NCI-H1436 (cell line): Measurements from ENCODE around the gene ROBO1.

ENCODE experiments used
- DNase-seq: peaks from one replicate; lab custom pipeline; 2025; lab: John Stamatoyannopoulos, UW

The ROBO1 gene

DNA sequence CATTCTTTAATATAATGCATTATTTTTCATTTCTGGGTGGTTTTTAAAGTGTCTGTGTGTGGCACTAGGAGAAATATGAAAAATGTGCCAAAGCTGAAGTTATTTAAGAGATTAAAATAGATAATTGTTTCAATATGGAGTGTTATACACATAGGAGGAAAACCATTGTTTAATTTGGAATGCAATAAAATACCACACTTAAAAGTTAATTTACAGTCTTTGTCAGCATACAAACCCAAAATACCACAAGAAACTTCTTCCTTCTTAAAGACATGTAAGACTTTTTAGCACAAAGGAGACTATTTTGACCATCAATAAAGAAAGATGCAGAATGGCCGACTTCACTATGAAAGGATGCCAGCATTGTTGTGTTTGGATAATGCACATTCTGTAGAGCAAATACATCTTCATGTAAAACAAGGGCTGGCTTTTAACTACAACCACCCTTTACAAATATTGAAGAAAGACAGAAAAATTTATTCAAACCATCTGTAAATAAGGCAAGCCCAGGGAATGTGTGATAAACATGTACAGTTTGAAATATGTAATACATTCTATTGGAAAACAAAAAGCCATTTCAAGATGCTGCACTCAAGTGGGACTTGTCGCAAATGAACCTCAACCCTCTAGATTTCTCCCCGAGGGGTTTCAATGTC is 1146.6 kb downstream of the ROBO1 start:
- DNase-seq = no peak

GRCh38 chr3:78614486-78614885 is 1153.3 kb downstream of the ROBO1 start:
- DNase-seq = no peak

- DNase-seq = no peak
These were observed 1154.3 kb downstream of the ROBO1 start for GRCh38 chr3:78613421-78613879.

GRCh38 chr3:78611278-78611677 is 1156.5 kb downstream of the ROBO1 start:
- no peak for DNase-seq

DNA sequence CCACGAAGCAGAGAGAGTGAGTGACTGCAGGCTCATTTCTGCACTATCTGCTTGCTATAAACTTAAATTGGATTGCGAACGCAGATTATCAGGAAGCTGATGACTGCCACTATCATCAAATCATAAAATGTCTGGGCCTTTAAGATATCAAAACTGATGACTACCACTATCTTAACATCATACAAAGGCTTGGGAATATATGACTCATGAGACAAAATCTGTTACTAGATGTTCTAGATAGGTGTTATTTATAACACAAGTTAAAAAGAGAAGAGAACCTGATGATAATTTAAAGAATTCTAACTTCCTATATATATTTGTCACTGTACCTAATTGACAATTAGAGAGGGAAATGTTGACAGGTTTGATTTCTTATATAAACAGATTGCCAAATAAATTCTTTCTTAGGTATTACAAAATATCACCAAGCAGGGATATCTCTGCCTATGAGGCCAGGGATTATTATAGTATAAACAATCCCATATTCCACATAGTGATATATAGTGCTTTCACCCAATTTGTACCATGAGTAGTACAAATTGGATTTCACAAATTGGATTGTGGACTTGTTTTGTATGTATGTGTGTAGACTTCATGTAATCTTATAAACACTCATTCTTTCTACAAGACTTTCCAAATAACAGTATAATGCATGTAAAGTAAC is 1157.2 kb downstream of the ROBO1 start:
- DNase-seq = no peak

- no peak for DNase-seq
These were observed 1161.0 kb downstream of the ROBO1 start for GRCh38 chr3:78606756-78607155.

DNA sequence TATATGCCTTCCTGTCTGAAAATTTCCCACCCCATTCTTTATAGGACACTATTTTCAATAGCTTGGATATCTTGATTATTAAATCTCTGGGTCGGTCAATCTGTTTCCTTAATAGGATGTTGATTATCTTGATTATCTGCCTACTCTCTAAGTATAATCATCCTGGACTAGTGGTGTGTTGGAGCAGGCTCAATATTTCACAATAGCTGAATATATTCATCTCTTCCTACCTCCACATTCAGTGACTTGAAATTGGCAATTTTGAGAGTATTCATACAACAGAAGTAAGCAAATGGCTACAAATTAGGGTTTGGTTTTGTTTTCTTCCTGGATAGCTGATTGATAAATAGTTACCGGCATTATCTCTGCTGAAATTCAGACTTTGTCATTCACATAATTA is 1162.6 kb downstream of the ROBO1 start:
- DNase-seq = no peak

DNA sequence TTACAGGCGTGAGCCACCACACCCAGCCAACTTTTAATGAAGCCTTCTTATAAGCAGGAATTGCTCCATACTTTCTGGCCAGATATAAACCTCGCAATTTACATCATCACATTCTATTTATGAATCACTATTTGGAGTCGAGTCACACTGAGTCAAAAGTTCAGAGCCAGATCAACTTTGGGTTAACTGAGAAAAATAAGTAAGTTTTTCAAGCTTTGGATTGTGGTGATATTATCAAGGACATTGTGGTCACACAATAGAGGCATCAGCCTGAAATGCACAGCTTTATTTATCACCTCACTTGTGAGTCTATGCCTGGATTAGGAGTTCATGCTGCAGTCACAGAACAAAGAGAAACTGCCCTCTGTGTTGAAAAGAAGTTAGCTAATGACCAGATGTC is 1163.5 kb downstream of the ROBO1 start:
- no peak for DNase-seq

DNA sequence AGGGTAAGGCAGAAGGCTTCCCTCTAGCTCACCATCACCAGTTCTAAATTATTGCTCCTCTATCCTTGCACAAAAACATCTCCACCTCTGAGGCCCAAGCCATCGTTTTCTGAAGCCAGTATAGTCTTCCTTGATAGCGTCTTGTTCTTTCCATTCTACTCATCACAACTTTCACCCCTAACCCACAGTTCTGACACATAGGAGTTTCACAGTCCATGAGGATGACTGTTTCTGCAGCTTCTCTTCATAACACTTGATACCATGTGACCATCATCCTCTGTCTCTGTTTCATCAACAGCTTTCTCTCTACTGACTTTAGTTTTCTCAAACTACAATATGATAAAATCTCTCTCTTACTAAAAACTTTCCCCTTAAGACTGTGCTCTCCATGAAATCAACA is 1166.5 kb downstream of the ROBO1 start:
- DNase-seq = no peak

- no peak for DNase-seq
These were observed 1178.0 kb downstream of the ROBO1 start for GRCh38 chr3:78589778-78590177.

DNA sequence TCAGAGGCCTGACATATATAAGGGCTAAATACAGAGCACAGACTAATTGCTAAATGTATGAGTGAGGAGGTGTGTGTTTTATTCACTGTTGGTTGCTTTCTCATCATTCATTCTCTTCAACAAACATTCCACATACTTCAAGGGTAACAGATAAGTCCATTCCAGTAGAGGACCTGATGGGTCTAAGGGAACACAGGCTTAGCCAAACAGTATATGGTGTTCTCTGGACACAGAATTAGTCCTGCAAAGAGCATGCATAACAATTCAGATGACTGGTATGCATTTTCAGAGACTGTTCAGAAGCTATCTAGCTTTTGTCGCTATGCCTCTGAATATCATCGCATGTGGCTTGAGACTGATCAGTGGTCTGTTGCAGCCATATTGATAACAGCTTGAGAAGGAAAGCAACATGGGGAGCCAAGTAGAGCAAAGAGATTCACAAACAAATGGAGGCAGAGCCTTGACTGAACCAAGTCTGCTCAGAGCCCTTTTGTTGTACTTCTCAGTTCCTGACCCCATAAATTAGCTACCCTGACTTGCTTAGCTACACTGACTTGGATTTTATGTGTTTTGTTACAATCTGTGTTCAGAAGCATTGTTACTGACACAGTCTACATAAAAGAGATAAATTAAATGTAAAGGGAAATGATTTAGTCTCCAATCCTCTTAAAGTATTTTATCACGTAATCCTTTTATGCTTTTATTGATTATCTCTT is 1178.7 kb downstream of the ROBO1 start:
- no peak for DNase-seq

- no peak for DNase-seq
These were observed 1187.1 kb downstream of the ROBO1 start for GRCh38 chr3:78580681-78581080.

DNA sequence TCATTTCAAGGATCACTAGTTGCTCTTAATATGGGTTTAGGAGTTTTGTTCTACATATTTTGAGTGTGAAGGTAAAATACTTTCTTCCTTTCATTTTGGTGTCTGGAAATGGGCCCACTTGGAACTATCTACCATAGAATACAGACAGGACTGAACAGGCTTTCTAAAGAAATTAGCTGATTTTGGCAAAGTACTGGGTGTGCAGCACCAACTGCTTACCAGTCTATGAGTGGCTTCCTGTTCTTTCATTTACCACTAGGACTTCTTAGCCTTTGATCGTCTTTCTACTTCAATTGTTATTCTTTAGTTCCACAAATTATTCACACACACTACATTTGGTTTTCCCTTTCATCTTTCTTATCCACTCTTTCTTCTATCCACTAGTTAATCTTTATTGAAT is 1196.3 kb downstream of the ROBO1 start:
- DNase-seq = no peak

- DNase-seq = no peak
These were observed 1197.3 kb downstream of the ROBO1 start for GRCh38 chr3:78570496-78570895.

GRCh38 chr3:78569804-78570203 is 1198.0 kb downstream of the ROBO1 start:
- DNase-seq = no peak

DNA sequence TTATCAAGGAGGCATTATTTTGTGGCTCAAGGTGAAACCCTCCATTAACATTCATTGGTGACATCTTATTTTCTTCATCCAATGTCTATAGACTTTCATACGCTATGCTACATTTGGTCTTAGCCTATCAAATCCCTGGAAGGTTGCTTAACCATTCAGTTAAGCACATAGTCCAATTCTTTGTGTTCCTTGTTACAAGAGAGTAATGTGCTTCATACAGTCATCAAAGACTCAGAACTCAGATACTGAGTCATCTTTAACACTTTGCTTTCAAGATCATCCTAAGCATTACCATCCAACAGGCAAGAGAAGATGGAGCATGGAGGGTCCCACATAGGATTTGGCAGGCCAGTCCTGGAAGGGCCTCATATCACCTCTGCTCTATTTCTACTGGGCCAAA is 1202.1 kb downstream of the ROBO1 start:
- no peak for DNase-seq

DNA sequence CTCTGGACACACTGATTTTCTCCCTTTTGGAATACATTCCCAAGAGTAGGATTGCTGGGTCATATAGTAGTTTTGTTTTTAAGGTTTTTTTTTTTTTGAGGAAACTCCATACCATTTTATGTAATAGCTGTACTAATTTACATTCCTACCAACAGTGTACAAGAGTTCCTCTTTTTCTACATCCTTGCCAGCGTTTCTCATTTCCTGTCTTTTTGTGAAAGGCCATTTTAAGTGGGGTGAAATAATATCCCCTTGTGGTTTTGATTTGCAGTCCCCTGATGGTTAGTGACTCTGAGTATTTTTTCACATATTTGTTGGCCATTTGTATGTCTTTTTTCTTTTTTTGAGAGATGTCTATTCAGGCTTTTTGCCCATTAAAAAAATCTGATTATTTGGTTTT is 1205.5 kb downstream of the ROBO1 start:
- no peak for DNase-seq
